Thyroid gland (tissue), 4 donors: Measurements from ENCODE around the gene NGEF.

Experiments
- CTCF ChIP-seq, 6 experiments: fragments of 200-600 bp in 3 of 6; fragments of 450-650 bp in 3 of 6; sonication (generic) in 3 of 6; IDR thresholded peaks; one replicate each; pipeline ENCODE4 v1.5.1; 2016 to 2019; ENCODE audit warnings: antibody characterized with exemption in 6 of 6, mild to moderate bottlenecking in 2 of 6, inconsistent platforms in 1 of 6, moderate library complexity in 1 of 6
- POLR2A ChIP-seq, 2 donors: fragments of 450-650 bp; IDR thresholded peaks; one replicate each; pipeline ENCODE4 v1.6.1; 2017; ENCODE audit warnings: antibody characterized with exemption in 2 of 2, mild to moderate bottlenecking in 2 of 2, moderate library complexity in 1 of 2

GRCh38 chr2:232884001-232884421 is 129.0 kb downstream of the NGEF start:
- no peak for TF ChIP-seq POLR2A (IDR thresholded peaks at IDR 0.05)
- TF ChIP-seq CTCF (IDR thresholded peaks at IDR 0.05), result no peak
